Ishikawa (cell line): Measurements from ENCODE around the gene FSD2.
A peak's percentile ranks its signal among the peaks of the same experiment; 100 is the strongest.

ENCODE experiments used
- CEBPB ChIP-seq: IDR thresholded peaks from 2 replicates; pipeline ENCODE4 v1.6.1; 2012
- CREB1 ChIP-seq: IDR thresholded peaks from 2 replicates; pipeline ENCODE4 v1.6.1; 2012; ENCODE audit warnings: low read depth
- EGR1 ChIP-seq: IDR thresholded peaks from 2 replicates; pipeline ENCODE4 v1.6.1; 2012
- EP300 ChIP-seq: IDR thresholded peaks from 2 replicates; pipeline ENCODE4 v1.6.1; 2012; ENCODE audit warnings: borderline replicate concordance
- FOXM1 ChIP-seq: IDR thresholded peaks from 2 replicates; pipeline ENCODE4 v1.6.1; 2012; ENCODE audit warnings: low read depth, borderline replicate concordance
- NFIC ChIP-seq: IDR thresholded peaks from 2 replicates; pipeline ENCODE4 v1.6.1; 2012
- RAD21 ChIP-seq: IDR thresholded peaks from 2 replicates; pipeline ENCODE4 v1.6.1; 2012; ENCODE audit warnings: low read depth
- TAF1 ChIP-seq: IDR thresholded peaks from 2 replicates; pipeline ENCODE4 v1.6.1; 2012; ENCODE audit warnings: low read depth, mild to moderate bottlenecking
- TCF12 ChIP-seq: IDR thresholded peaks from 2 replicates; pipeline ENCODE4 v1.6.1; 2012; ENCODE audit warnings: low read depth
- TEAD4 ChIP-seq: IDR thresholded peaks from 2 replicates; pipeline ENCODE4 v1.6.1; 2012
- USF1 ChIP-seq: IDR thresholded peaks from 2 replicates; pipeline ENCODE4 v1.6.1; 2012
- YY1 ChIP-seq: IDR thresholded peaks from 2 replicates; pipeline ENCODE4 v1.6.1; 2012; ENCODE audit warnings: low read depth
- ZBTB7A ChIP-seq: IDR thresholded peaks from 2 replicates; pipeline ENCODE4 v1.6.1; 2012; ENCODE audit warnings: low read depth
- TF ChIP-seq, protein P1 (sequence below): IDR thresholded peaks from 2 replicates; pipeline ENCODE4 v1.6.1; 2012
- TF ChIP-seq, protein P2 (sequence below): IDR thresholded peaks from 2 replicates; pipeline ENCODE4 v1.6.1; 2012; ENCODE audit warnings: low read depth, mild to moderate bottlenecking

The FSD2 gene

DNA sequence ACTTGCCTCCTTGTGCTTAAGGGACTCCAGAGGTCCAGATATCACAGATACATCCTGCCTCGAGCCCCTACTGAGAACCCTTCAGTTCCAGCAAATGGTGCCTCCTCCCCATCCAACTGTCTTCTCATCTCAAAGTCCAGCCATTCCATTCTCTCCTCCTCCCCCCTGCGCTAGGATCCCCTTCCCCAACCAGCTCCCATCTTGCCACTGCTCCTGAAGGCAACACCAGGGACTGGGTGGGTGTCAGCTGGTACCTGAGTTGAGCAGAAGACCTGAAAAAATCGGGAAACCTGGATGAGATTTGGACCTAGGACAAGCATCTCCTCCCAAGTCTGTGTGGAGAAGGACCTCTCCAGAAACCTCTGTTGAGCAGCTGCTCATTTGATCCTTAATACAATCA is 93.8 kb downstream of the FSD2 start:
- TF ChIP-seq RAD21 = no peak

- TF ChIP-seq, protein P1, sequence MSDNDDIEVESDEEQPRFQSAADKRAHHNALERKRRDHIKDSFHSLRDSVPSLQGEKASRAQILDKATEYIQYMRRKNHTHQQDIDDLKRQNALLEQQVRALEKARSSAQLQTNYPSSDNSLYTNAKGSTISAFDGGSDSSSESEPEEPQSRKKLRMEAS = no peak
- no peak for TF ChIP-seq TEAD4
- TF ChIP-seq USF1 = no peak
- no peak for TF ChIP-seq RAD21
- no peak for TF ChIP-seq CEBPB
- TF ChIP-seq NFIC = no peak
- no peak for TF ChIP-seq TCF12
- TF ChIP-seq, protein P2, sequence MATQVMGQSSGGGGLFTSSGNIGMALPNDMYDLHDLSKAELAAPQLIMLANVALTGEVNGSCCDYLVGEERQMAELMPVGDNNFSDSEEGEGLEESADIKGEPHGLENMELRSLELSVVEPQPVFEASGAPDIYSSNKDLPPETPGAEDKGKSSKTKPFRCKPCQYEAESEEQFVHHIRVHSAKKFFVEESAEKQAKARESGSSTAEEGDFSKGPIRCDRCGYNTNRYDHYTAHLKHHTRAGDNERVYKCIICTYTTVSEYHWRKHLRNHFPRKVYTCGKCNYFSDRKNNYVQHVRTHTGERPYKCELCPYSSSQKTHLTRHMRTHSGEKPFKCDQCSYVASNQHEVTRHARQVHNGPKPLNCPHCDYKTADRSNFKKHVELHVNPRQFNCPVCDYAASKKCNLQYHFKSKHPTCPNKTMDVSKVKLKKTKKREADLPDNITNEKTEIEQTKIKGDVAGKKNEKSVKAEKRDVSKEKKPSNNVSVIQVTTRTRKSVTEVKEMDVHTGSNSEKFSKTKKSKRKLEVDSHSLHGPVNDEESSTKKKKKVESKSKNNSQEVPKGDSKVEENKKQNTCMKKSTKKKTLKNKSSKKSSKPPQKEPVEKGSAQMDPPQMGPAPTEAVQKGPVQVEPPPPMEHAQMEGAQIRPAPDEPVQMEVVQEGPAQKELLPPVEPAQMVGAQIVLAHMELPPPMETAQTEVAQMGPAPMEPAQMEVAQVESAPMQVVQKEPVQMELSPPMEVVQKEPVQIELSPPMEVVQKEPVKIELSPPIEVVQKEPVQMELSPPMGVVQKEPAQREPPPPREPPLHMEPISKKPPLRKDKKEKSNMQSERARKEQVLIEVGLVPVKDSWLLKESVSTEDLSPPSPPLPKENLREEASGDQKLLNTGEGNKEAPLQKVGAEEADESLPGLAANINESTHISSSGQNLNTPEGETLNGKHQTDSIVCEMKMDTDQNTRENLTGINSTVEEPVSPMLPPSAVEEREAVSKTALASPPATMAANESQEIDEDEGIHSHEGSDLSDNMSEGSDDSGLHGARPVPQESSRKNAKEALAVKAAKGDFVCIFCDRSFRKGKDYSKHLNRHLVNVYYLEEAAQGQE = no peak
- TF ChIP-seq FOXM1 = no peak
- no peak for TF ChIP-seq EP300
These were observed 94.9 kb downstream of the FSD2 start for GRCh38 chr15:82710926-82711490.

DNA sequence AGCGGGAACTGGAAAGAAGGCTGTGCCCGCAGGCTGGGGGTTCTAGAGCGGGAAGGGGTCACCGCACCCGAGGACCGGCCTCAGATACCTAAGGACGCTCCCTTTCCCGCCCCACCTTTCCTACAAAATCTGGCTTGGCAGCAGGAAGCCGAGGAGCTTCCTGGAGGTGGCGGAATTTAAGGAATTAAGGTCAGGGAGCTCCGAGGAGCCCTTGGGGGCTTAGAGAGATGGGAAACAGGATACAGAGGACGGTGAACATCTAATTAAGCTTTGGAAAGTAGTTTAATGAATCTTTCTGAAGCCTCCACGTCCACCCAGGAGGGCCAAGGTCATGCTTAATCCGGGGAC is 95.7 kb downstream of the FSD2 start:
- TF ChIP-seq TCF12 (no peak), EGR1 (no peak), ZBTB7A (no peak), CEBPB (no peak), EP300 (no peak), TEAD4 (no peak), CREB1 (no peak), NFIC (no peak), RAD21 (no peak)

DNA sequence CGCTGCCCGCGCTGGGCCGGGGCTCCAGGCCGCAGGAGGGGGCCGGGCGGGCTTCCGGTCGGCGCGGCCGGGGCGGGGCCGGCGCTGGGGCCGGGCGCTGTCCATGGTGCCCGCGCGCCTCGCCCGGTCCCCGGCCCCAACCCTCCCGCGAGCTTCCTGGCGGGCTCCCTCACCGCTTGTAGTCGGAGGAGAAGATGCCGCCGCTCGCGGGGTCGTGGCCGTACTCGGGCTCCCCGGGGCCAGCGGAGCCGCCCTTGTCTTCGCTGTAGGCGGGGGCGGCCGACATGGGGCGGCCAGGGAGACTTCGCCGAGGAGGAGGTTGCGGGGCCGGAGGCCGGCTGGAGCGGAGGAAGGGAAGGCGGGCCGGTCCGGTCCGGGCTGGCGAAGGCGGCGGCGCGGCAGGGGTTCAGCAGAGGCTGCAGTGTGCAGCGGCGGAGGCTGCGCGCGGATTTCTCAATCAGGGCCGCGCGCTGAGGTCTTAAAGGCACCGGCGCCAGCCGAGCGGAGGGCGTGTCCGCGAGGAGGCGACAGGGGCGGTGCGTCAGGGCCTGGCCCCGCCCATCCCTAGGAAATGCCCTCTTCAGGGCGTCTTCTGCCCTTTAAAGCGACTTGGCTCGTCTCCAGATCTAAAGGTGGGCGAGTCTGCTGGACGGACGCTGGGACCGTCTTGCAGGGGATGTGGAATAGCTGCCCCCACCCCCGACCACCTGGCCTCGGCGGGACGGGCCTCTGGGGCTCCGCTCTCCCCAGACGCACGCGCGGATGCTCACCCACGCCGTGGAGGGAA is 96.3 kb downstream of the FSD2 start, which contains the start of gene AP3B2:
AP3B2 (minus strand) TSS at position 455 of the 787 bp plus-strand sequence; CDS start at position 286, 169 bp downstream.
- TF ChIP-seq TAF1 = no peak
- TF ChIP-seq, protein P1 = peak; percentile 63; the same call in 1 of the 2 replicates
- TF ChIP-seq, protein P2 = peak; percentile 93
- peak; percentile 49; the same call in 1 of the 2 replicates for TF ChIP-seq NFIC
- TF ChIP-seq CEBPB = peak; percentile 87

GRCh38 chr15:82709081-82709420 is 96.8 kb downstream of the FSD2 start:
- TF ChIP-seq YY1 = no peak
- no peak for TF ChIP-seq RAD21
- TF ChIP-seq TCF12 = no peak
- no peak for TF ChIP-seq CEBPB
- no peak for TF ChIP-seq FOXM1
- TF ChIP-seq, protein P1 = no peak
- TF ChIP-seq, protein P2 = no peak
- TF ChIP-seq EP300 = no peak
- no peak for TF ChIP-seq EGR1
- no peak for TF ChIP-seq NFIC
- TF ChIP-seq USF1 = no peak
- TF ChIP-seq CREB1 = no peak
- TF ChIP-seq ZBTB7A = no peak
- TF ChIP-seq TAF1 = no peak
- TF ChIP-seq TEAD4 = no peak
